Calu3 (cell line): ENCODE results near the gene SNRNP200. TPM values are rescaled to one million over a fixed set of nuclear protein-coding genes. Genes with fewer than 3 reads are reported as not detected.

Experiments
- BruUV-seq: library from RNA; stranded (reverse); fragments of 400-500 nt; replicated peaks from 2 replicates; lab custom pipeline; 2021; lab: Mats Ljungman, UMichigan
- CTCF ChIA-PET: fragments of 300-600 bp; sonication (Branson Sonifier 250); formaldehyde crosslinking; loops from one replicate; lab custom pipeline; 2022; ENCODE audit warnings: antibody characterized with exemption; lab: Charles Lee
- DNase-seq: peaks from one replicate; pipeline ENCODE4 v3.0.0; 2022
- H3K27ac Mint-ChIP-seq: one replicate; pipeline ENCODE4 v1.8.0; 2022; ENCODE audit warnings: mixed read lengths; ENCODE audit not compliant: unreplicated experiment
- H3K27me3 Mint-ChIP-seq: one replicate; pipeline ENCODE4 v1.8.0; 2022; ENCODE audit warnings: mixed read lengths; ENCODE audit not compliant: unreplicated experiment
- H3K36me3 Mint-ChIP-seq: one replicate; pipeline ENCODE4 v1.8.0; 2022; ENCODE audit warnings: mild to moderate bottlenecking, moderate library complexity, mixed read lengths; ENCODE audit not compliant: insufficient read depth, unreplicated experiment
- H3K4me1 Mint-ChIP-seq: one replicate; pipeline ENCODE4 v1.8.0; 2022; ENCODE audit warnings: mild to moderate bottlenecking, low read depth, mixed read lengths; ENCODE audit not compliant: unreplicated experiment
- H3K4me3 Mint-ChIP-seq: one replicate; pipeline ENCODE4 v1.8.0; 2022; ENCODE audit warnings: mild to moderate bottlenecking, low read depth, moderate library complexity, mixed read lengths; ENCODE audit not compliant: unreplicated experiment
- H3K9me3 Mint-ChIP-seq: one replicate; pipeline ENCODE4 v1.8.0; 2022; ENCODE audit warnings: low read depth, mixed read lengths; ENCODE audit not compliant: unreplicated experiment
- CTCF ChIP-seq: fragments of 200-600 bp; IDR thresholded peaks from one replicate; pipeline ENCODE4 v1.8.0; 2022; ENCODE audit warnings: antibody characterized with exemption; ENCODE audit not compliant: unreplicated experiment
- intact Hi-C: fragments of 100-400 bp; cut with micrococcal nuclease; formaldehyde crosslinking; loops from one replicate; pipeline ENCODE4 v1.10.0; 2022; ENCODE audit not compliant: unreplicated experiment
- total RNA-seq: library from RNA; stranded (reverse); gene quantifications from 2 replicates; pipeline ENCODE4 v1.2.3, GENCODE V29; 2022

Gene SNRNP200
- total RNA-seq, 1 experiment from 2014 or later = 140 TPM

- no peaks in the 10 kb centered on the region for H3K27me3 Mint-ChIP-seq
These were observed 24.1 kb upstream of the SNRNP200 start for GRCh38 chr2:96329456-96329855.

DNA sequence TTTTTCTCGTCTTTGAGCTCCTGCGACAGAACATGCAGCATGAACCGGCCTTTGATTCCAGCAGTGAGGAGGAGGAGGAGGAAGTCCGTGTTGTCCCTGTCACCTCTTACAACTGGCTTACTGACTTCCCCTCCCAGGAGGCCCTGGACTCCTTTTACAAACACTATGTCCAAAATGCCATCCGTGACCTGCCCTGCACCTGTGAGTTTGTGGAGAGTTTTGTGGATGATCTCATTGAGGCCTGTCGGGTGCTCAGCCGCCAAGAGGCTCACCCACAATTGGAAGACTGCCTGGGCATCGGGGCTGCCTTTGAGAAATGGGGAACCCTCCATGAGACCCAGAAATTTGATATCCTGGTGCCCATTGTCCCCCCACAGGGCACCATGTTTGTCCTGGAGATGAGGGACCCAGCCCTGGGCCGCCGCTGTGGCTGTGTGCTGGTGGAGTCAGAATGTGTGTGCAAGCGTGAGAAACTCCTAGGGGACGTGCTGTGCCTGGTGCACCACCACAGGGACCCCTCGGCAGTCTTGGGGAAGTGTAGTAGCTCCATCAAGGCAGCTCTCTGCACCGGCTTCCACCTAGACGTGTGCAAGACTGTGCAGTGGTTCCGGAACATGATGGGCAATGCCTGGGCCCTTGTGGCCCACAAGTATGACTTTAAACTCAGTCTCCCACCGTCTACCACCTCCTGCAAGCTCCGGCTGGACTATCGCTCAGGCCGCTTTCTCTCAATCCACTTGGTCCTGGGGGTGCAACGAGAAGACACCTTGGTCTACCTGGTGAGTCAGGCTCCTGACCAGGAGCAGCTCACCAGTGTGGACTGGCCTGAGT, 21.9 kb upstream of the SNRNP200 start:
- Mint-ChIP-seq H3K27ac (no peak overlapping the region), H3K9me3 (no peaks in the 10 kb centered on the region), H3K36me3 (peaks cover 11% of the 10 kb centered on the region), H3K4me1 (no peaks in the 10 kb centered on the region), H3K27me3 (peaks cover 15% of the 10 kb centered on the region), H3K4me3 (no peak overlapping the region)
- CTCF ChIA-PET = no interaction called here
- intact Hi-C loops = loop anchor here (1.0 kb wide), 1 partner anchor 18 kb away; no protein-coding TSS in a partner anchor
- DNase-seq = no peak
- BruUV-seq = no TSS peak
- TF ChIP-seq CTCF = no peak

More at GRCh38 chr2:96329456-96329855, 24.1 kb upstream of the SNRNP200 start:
- CTCF ChIA-PET = no interaction called here
- peaks cover 21% of the 10 kb centered on the region for H3K36me3 Mint-ChIP-seq
- H3K27ac Mint-ChIP-seq = no peak overlapping the region
- intact Hi-C loops = no loop called here
- no peaks in the 10 kb centered on the region for H3K4me1 Mint-ChIP-seq
- H3K4me3 Mint-ChIP-seq = no peak overlapping the region
- H3K9me3 Mint-ChIP-seq = no peaks in the 10 kb centered on the region
- TF ChIP-seq CTCF = no peak
- DNase-seq = no peak
- BruUV-seq = no TSS peak

GRCh38 chr2:96326564-96326963, 21.2 kb upstream of the SNRNP200 start:
- H3K27ac Mint-ChIP-seq = no peak overlapping the region
- peaks cover 21% of the 10 kb centered on the region for H3K27me3 Mint-ChIP-seq
- peaks cover 15% of the 10 kb centered on the region for H3K36me3 Mint-ChIP-seq

GRCh38 chr2:96325884-96326255, 20.5 kb upstream of the SNRNP200 start:
- Mint-ChIP-seq H3K27ac (no peak overlapping the region), H3K27me3 (peaks cover 28% of the 10 kb centered on the region), H3K4me3 (peak overlapping the region; percentile 56), H3K4me1 (no peaks in the 10 kb centered on the region), H3K9me3 (no peaks in the 10 kb centered on the region), H3K36me3 (peaks cover 22% of the 10 kb centered on the region)
- intact Hi-C loops = loop anchor here (1.0 kb wide), 1 partner anchor 17 kb away; no protein-coding TSS in a partner anchor
- CTCF ChIA-PET = no interaction called here
- BruUV-seq = no TSS peak
- no peak for DNase-seq
- no peak for TF ChIP-seq CTCF

More at GRCh38 chr2:96326564-96326963, 21.2 kb upstream of the SNRNP200 start:
- DNase-seq = no peak
- Mint-ChIP-seq H3K4me1 (no peaks in the 10 kb centered on the region), H3K9me3 (no peaks in the 10 kb centered on the region), H3K4me3 (no peak overlapping the region)
- no peak for TF ChIP-seq CTCF
- no TSS peak for BruUV-seq
- CTCF ChIA-PET = no interaction called here
- intact Hi-C loops = loop anchor here (1.0 kb wide), 1 partner anchor 17 kb away; no protein-coding TSS in a partner anchor
